ENCODE measurements around the gene AFM.

GRCh38 chr4:73450398-73451004 lies 31.0 kb upstream of the AFM start:
- TF ChIP-seq CTCF (IDR thresholded peaks at IDR 0.05) (no peak), POLR2A (IDR thresholded peaks at IDR 0.05) (no peak)

All from heart left ventricle (tissue), 13 donors.